Transverse colon (tissue), 3 donors: ENCODE results near the gene TRIM7.

Source experiments
- CTCF ChIP-seq, 5 experiments: fragments of 200-600 bp in 3 of 5; fragments of 450-650 bp in 2 of 5; sonication (generic) in 3 of 5; IDR thresholded peaks; 1 replicate in 2 of 5; 2 replicates in 3 of 5; pipeline ENCODE4 v1.5.1; 2016 to 2017; ENCODE audit warnings: antibody characterized with exemption in 5 of 5, inconsistent platforms in 3 of 5, mild to moderate bottlenecking in 2 of 5, moderate library complexity in 1 of 5
- EP300 ChIP-seq: sonication (generic); formaldehyde crosslinking; IDR thresholded peaks from one replicate; pipeline ENCODE4 v1.6.1; 2017; ENCODE audit warnings: antibody characterized with exemption, low read depth
- POLR2A ChIP-seq: fragments of 450-650 bp; IDR thresholded peaks from one replicate; pipeline ENCODE4 v1.6.1; 2016; ENCODE audit warnings: antibody characterized with exemption, mild to moderate bottlenecking, moderate library complexity

DNA sequence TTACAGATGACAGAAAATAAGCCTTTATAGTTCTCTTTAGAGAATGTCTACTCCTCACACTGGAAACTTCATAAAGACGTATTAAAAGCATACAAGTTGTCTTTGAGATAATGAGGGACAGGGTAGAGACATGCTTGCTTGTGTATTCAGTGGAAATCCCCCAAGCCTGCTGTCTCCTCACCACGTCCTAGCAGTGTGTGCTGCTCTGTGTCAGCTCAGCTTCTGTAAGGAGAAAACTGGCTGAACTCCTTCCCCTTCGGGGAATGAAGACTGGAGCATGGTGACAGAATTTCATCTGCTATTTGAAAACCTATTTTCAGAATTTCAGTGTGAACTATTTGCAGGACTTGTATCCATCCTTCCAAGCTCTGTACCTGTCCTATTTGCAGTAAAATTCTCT lies 48.2 kb downstream of the TRIM7 start:
- TF ChIP-seq CTCF (IDR thresholded peaks at IDR 0.05) (no peak), EP300 (no peak), POLR2A (no peak)
